ENCODE data around the gene ACSM2B.
"Not testable (repeated sequence)": the region's sequence is repeated elsewhere in the genome, so short reads cannot be mapped to it uniquely, and the experiment has no call there.

DNA sequence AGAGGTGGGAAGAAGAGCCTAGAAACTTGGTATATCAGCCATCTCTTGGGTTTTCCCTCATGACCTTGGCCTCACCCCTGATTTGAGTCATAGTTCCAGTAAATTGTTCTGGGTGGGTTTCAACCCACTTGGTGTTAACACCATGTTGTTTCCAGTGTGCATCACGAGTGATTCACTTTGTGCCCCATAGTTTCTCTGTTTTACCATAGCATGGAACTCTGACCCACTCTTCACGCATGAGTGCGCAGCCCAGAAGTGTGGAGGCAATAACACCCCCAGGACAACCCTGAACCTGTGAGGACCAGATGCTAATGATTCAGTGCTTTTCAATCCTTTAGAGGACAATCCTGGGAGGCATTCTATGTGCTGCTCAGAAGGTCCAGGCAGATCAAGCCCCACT, 21.5 kb downstream of the ACSM2B start:
- TF ChIP-seq, protein P1, sequence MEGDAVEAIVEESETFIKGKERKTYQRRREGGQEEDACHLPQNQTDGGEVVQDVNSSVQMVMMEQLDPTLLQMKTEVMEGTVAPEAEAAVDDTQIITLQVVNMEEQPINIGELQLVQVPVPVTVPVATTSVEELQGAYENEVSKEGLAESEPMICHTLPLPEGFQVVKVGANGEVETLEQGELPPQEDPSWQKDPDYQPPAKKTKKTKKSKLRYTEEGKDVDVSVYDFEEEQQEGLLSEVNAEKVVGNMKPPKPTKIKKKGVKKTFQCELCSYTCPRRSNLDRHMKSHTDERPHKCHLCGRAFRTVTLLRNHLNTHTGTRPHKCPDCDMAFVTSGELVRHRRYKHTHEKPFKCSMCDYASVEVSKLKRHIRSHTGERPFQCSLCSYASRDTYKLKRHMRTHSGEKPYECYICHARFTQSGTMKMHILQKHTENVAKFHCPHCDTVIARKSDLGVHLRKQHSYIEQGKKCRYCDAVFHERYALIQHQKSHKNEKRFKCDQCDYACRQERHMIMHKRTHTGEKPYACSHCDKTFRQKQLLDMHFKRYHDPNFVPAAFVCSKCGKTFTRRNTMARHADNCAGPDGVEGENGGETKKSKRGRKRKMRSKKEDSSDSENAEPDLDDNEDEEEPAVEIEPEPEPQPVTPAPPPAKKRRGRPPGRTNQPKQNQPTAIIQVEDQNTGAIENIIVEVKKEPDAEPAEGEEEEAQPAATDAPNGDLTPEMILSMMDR (IDR thresholded peaks at IDR 0.05; ENCODE audit: low read depth, low read length), result not testable (repeated sequence)
- not testable (repeated sequence) for TF ChIP-seq EZH2phosphoT487 (IDR thresholded peaks at IDR 0.05; ENCODE audit: low read depth)
